Breast epithelium (tissue), 3 donors: ENCODE data around the gene MFAP3L.

Source experiments
- POLR2AphosphoS5 ChIP-seq, 3 donors: sonication (generic); formaldehyde crosslinking; IDR thresholded peaks; one replicate each; pipeline ENCODE4 v1.6.1; 2017; ENCODE audit warnings: antibody characterized with exemption in 3 of 3
- TF ChIP-seq, protein P1 (sequence below), 3 donors: fragments of 450-650 bp; IDR thresholded peaks; one replicate each; pipeline ENCODE4 v1.5.1; 2016 to 2017; ENCODE audit warnings: antibody characterized with exemption in 3 of 3, mild to moderate bottlenecking in 3 of 3, moderate library complexity in 3 of 3

DNA sequence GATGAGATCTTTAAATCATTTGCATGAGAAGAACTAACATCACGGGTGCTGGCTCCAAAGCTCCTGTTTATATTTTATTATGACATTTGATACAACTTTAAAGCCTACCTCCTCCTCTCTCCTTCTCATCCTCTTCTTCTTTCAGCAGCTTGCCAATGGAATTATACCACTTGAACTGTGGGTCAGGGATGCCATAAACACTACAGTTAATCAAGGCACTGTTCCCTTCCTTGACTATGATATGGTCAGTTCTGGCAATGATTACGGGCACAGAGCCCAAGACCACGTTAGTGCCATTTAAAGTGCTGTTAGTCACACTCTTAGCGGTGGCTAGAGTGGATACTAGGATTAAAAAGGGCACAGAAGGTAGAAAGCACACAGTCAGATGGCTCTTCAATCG is 20.7 kb downstream of the MFAP3L start:
- TF ChIP-seq, protein P1, sequence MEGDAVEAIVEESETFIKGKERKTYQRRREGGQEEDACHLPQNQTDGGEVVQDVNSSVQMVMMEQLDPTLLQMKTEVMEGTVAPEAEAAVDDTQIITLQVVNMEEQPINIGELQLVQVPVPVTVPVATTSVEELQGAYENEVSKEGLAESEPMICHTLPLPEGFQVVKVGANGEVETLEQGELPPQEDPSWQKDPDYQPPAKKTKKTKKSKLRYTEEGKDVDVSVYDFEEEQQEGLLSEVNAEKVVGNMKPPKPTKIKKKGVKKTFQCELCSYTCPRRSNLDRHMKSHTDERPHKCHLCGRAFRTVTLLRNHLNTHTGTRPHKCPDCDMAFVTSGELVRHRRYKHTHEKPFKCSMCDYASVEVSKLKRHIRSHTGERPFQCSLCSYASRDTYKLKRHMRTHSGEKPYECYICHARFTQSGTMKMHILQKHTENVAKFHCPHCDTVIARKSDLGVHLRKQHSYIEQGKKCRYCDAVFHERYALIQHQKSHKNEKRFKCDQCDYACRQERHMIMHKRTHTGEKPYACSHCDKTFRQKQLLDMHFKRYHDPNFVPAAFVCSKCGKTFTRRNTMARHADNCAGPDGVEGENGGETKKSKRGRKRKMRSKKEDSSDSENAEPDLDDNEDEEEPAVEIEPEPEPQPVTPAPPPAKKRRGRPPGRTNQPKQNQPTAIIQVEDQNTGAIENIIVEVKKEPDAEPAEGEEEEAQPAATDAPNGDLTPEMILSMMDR (IDR thresholded peaks at IDR 0.05), result no peak
- TF ChIP-seq POLR2AphosphoS5 (IDR thresholded peaks at IDR 0.05), result no peak
